HL-60 (cell line): Measurements from ENCODE around the gene KCNJ6.

ENCODE experiments used
- DNase-seq, 2 experiments: peaks; one replicate each; pipeline ENCODE4 v3.0.0-alpha.2; 2010 to 2020; ENCODE audit warnings: low read depth in 1 of 2, low spot score in 1 of 2
- H3K27ac ChIP-seq: fragments of 250-450 bp; sonication (Bioruptor Pico); replicated peaks from 2 replicates; pipeline ENCODE4 v1.5.1; 2020; ENCODE audit warnings: mild to moderate bottlenecking, moderate library complexity
- H3K27me3 ChIP-seq: fragments of 250-450 bp; sonication (Bioruptor Pico); 2 replicates; pipeline ENCODE4 v1.5.1; 2021; ENCODE audit warnings: mild to moderate bottlenecking, moderate library complexity; ENCODE audit not compliant: insufficient read depth, poor library complexity, severe bottlenecking
- H3K4me3 ChIP-seq: replicated peaks from 2 replicates; pipeline ENCODE4 v1.5.1; 2011; ENCODE audit warnings: mild to moderate bottlenecking, control low read depth, low read length; ENCODE audit not compliant: insufficient read depth
- GABPA ChIP-seq: IDR thresholded peaks from 2 replicates; pipeline ENCODE4 v1.6.1; 2012; ENCODE audit warnings: low read depth
- POLR2AphosphoS5 ChIP-seq: IDR thresholded peaks from 2 replicates; pipeline ENCODE4 v1.6.1; 2012; ENCODE audit warnings: low read depth
- SPI1 ChIP-seq: IDR thresholded peaks from 2 replicates; pipeline ENCODE4 v1.6.1; 2012; ENCODE audit warnings: low read depth, mild to moderate bottlenecking, borderline replicate concordance
- TF ChIP-seq, protein P1 (sequence below): IDR thresholded peaks from one replicate; pipeline ENCODE4 v1.5.1; 2011; ENCODE audit warnings: low read length, control low read depth, inconsistent platforms; ENCODE audit not compliant: insufficient read depth
- TF ChIP-seq, protein P2 (sequence below): IDR thresholded peaks from 2 replicates; pipeline ENCODE4 v1.6.1; 2012; ENCODE audit warnings: low read depth; ENCODE audit not compliant: insufficient replicate concordance

KCNJ6 gene

DNA sequence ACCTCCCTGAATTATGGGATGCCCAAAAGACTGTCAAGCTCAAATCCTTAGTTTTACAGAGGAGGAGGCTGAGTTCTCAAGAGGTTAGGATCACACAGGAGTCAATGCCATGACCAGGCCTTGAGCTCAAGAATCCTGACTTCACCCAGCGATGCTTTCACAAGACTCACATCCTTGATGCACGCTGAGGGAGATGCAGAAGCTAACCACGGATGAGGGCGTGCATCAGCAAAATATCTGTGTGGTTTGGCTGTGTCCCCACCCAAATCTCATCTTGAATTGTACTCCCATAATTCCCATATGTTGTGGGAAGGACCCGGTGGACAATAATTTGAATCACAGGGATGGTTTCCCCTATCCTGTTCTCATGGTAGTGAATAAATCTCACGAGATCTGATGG lies 133.2 kb downstream of the KCNJ6 start:
- Histone ChIP-seq H3K27ac (no peak overlapping the region), H3K27me3 (no peaks in the 10 kb centered on the region), H3K4me3 (no peak overlapping the region)
- no peak for DNase-seq
- TF ChIP-seq GABPA (no peak), SPI1 (no peak), POLR2AphosphoS5 (no peak)
- TF ChIP-seq, protein P1, sequence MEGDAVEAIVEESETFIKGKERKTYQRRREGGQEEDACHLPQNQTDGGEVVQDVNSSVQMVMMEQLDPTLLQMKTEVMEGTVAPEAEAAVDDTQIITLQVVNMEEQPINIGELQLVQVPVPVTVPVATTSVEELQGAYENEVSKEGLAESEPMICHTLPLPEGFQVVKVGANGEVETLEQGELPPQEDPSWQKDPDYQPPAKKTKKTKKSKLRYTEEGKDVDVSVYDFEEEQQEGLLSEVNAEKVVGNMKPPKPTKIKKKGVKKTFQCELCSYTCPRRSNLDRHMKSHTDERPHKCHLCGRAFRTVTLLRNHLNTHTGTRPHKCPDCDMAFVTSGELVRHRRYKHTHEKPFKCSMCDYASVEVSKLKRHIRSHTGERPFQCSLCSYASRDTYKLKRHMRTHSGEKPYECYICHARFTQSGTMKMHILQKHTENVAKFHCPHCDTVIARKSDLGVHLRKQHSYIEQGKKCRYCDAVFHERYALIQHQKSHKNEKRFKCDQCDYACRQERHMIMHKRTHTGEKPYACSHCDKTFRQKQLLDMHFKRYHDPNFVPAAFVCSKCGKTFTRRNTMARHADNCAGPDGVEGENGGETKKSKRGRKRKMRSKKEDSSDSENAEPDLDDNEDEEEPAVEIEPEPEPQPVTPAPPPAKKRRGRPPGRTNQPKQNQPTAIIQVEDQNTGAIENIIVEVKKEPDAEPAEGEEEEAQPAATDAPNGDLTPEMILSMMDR = no peak
- TF ChIP-seq, protein P2, sequence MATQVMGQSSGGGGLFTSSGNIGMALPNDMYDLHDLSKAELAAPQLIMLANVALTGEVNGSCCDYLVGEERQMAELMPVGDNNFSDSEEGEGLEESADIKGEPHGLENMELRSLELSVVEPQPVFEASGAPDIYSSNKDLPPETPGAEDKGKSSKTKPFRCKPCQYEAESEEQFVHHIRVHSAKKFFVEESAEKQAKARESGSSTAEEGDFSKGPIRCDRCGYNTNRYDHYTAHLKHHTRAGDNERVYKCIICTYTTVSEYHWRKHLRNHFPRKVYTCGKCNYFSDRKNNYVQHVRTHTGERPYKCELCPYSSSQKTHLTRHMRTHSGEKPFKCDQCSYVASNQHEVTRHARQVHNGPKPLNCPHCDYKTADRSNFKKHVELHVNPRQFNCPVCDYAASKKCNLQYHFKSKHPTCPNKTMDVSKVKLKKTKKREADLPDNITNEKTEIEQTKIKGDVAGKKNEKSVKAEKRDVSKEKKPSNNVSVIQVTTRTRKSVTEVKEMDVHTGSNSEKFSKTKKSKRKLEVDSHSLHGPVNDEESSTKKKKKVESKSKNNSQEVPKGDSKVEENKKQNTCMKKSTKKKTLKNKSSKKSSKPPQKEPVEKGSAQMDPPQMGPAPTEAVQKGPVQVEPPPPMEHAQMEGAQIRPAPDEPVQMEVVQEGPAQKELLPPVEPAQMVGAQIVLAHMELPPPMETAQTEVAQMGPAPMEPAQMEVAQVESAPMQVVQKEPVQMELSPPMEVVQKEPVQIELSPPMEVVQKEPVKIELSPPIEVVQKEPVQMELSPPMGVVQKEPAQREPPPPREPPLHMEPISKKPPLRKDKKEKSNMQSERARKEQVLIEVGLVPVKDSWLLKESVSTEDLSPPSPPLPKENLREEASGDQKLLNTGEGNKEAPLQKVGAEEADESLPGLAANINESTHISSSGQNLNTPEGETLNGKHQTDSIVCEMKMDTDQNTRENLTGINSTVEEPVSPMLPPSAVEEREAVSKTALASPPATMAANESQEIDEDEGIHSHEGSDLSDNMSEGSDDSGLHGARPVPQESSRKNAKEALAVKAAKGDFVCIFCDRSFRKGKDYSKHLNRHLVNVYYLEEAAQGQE = no peak

DNA sequence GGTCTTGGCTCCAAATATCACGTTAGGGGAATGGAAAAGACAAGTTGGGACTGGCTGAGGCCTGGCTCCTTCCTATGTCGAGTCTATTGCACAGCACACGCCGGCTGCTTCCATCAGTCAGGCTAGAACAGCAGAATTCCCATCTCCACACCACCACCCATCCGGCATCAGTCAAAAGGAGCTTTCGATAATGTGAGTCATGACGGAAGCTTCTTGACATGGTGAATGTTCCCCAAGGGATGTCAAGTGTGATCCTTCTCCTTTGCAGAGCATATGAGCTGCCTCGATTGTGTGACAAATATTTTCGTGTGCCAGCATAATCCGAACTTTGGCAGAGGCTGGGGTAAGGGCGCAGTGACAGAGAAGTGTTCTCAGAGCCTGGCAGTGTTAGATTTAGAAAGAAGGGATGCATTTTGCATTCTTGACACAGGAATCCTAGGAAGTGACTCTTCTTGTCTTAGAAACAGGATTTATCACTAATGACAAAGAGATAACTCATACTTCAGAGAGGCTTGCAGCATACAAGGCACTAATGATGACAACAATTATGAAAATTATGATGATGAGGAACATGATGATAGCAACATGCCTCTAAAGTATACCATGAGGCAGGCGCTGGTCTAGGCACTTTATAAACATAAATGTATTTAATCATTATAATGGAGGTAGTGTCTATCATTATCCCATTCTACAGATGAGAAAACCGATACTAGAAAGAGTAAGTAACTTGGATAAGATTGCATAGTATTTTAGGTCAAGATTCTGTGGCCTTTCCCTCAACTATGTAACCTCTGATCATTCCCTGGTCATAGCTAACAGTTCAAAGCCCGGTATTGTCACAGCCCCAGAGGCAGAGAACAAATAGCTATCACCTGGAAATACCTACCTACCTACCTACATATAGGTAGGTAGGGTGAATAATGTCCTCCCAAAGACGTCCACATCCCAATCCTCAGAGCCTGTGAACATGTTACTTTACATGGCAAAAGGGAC lies 135.0 kb downstream of the KCNJ6 start:
- DNase-seq = no peak
- TF ChIP-seq, protein P1 = no peak
- TF ChIP-seq POLR2AphosphoS5 = no peak
- TF ChIP-seq, protein P2 = no peak
- no peak for TF ChIP-seq SPI1
- no peak for TF ChIP-seq GABPA
- H3K27me3 ChIP-seq = no peaks in the 10 kb centered on the region

DNA sequence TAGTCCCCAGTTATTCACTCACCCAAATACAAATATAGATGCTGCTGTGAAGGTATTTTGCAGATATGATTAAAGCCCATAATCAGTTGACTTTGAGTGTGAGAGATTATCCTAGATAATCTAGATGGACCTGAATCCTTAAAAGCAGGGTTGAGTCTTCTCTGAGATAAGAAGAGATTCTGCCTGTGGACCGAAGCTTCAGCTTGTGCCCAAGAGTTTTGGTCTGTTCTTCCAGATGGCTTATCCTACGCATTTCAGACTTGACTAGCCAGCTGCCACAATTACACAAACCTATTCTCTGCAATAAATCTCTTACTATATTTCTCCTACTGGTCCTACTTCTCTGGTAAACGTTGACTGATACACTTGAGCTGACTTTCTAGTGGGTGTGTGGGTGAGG lies 145.1 kb downstream of the KCNJ6 start:
- no peak overlapping the region for H3K27ac ChIP-seq
- TF ChIP-seq, protein P2 = no peak
- TF ChIP-seq SPI1 (no peak), POLR2AphosphoS5 (no peak), GABPA (no peak)
- TF ChIP-seq, protein P1 = no peak
- no peak for DNase-seq

More for the DNA sequence above, 135.0 kb downstream of the KCNJ6 start:
- Histone ChIP-seq H3K4me3 (no peak overlapping the region), H3K27ac (no peak overlapping the region)

More for the DNA sequence above, 145.1 kb downstream of the KCNJ6 start:
- Histone ChIP-seq H3K27me3 (no peaks in the 10 kb centered on the region), H3K4me3 (no peak overlapping the region)
